Measurements from ENCODE around the gene PALLD. TPM values are rescaled to one million over a fixed set of nuclear protein-coding genes. Genes with fewer than 3 reads are reported as not detected.
"Not testable (repeated sequence)": the region's sequence is repeated elsewhere in the genome, so short reads cannot be mapped to it uniquely, and the experiment has no call there.

The PALLD gene
- total RNA-seq, 2 donors from 2014 or later: 440 to 625 TPM

GRCh38 chr4:168724686-168725411, 228.0 kb downstream of the PALLD start:
- no peak for ATAC-seq
- no peak for DNase-seq
- intact Hi-C loops (cut with DNase I): no loop called here

DNA sequence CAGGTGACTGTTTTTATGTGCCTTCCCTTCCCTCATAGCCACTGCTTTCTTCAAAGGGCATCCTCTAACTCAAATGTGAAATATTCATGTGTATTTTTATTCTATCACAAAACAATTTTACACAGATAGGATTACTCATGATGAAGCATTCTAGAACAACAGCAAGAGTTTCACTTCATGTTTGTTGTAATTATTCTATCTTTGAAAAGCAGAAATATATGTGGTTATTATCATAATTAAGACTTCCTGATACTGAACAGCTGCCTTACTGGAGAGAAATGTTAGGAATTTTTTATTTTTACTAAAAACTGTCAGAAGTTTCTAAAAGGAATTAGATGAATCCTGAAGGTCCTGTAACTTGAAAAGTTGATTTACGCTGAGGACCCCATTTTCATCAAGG, 229.1 kb downstream of the PALLD start:
- DNase-seq: no peak
- intact Hi-C loops (cut with DNase I): no loop called here
- ATAC-seq: no peak

- DNase-seq; ATAC-seq; intact Hi-C loops (cut with DNase I): not testable (repeated sequence)
Observed at GRCh38 chr4:168727181-168727580, 230.3 kb downstream of the PALLD start.

- no peak for DNase-seq
- intact Hi-C loops (cut with DNase I): no loop called here
- no peak for ATAC-seq
Observed at GRCh38 chr4:168731006-168731636, 234.3 kb downstream of the PALLD start.

DNA sequence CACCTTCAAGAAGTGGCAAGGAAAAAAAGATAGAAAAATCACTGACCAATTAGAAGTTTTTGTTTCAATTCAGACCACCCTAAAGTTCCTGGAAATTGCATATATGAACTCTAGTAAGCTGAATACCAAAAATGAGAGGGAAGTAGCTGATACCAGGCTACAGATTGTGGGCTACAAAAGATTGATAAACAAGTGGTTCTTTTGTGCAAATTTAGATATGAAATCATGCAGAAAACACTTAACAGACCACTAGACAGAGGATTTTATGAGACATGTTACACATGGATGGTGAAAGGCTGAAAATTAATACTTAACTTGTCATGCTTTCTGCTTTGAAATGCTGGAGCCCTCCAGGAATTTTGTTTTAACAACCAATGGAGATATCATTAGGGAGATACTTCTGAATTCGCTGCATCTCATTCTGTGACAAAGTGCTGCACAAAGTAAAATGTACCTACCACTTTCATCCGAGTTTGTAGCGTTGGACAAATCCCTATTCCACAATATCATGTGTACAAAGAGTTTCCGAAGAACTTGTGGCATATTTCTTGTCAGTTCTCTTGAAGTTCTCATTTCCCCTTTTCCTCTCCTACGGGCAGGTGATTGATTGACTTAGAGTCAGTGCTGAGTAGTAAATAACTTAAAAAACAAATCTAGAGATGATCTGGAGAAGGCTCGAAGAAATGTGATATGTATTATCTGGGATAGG, 235.0 kb downstream of the PALLD start:
- ATAC-seq (no peak), DNase-seq (no peak)
- intact Hi-C loops (cut with DNase I): no loop called here

DNA sequence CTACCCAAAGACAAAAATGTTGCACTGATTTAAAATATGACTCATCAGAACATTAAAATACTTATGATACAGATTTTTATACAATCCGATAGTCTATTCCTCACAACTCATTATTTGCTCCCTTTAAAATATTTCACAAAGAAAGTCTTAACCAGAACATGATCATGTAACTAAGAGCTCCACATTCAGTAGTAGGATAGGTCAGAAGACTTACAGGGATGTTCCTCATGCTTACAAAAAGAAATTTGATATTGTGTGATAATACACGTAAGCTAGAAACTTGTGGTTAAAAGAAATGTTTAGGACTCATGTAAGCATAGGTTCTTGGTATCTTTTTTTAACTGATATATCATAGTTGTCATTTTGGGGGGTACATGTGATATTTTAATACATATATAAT, 235.9 kb downstream of the PALLD start:
- intact Hi-C loops (cut with DNase I): no loop called here
- ATAC-seq: no peak
- DNase-seq: no peak

GRCh38 chr4:168734703-168735678, 238.1 kb downstream of the PALLD start:
- DNase-seq: no peak
- intact Hi-C loops (cut with DNase I): no loop called here
- peak in 1 of 2 donors; percentile 19 for ATAC-seq

- intact Hi-C loops (cut with DNase I): no loop called here
- DNase-seq (no peak), ATAC-seq (peak; percentile 19 to 51)
Observed at GRCh38 chr4:168735735-168736134, 238.9 kb downstream of the PALLD start.

- intact Hi-C loops (cut with DNase I): no loop called here
- DNase-seq (no peak), ATAC-seq (no peak)
Observed at GRCh38 chr4:168736860-168737805, 240.3 kb downstream of the PALLD start.

DNA sequence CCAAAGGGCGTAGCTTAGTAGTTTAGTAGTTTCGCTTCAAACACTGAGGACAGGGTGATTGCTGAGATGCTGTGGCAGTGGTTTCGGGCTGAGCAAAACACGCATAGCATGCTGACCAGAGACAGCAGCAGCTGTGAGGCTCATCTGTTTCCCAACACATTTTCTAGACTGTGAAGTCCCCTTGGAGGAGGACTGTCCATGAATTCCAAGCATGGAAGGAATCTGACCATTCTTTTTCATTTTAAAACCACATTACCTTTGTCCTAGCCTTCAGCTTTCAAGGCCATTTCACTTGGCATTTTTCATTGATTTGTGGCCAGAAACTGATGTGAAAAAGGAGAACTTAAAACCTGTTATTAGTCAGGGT, 240.9 kb downstream of the PALLD start:
- no peak for DNase-seq
- no peak for ATAC-seq
- intact Hi-C loops (cut with DNase I): no loop called here

DNA sequence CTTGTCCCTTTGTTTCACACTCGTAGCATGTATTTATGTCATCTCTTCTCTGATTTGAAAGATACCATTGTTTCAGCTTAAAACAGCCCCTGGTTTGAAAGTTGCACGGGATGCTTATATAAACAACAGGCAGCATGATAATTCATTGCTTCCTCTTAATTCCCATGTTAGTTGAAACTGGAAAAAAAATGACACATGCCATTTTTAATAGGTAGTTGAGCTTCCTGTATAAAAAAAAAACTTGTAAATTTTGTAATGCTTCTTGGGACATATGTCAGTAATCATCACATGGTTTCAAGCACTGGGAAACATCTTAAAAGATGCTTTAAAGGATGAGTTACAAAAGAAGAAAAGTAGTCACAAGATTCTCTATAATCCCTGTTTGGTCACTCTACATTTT, 243.0 kb downstream of the PALLD start:
- intact Hi-C loops (cut with DNase I): no loop called here
- DNase-seq: no peak
- no peak for ATAC-seq

- intact Hi-C loops (cut with DNase I): no loop called here
- no peak for ATAC-seq
- no peak for DNase-seq
Observed at GRCh38 chr4:168740691-168741090, 243.8 kb downstream of the PALLD start.

GRCh38 chr4:168741281-168742173, 244.7 kb downstream of the PALLD start:
- ATAC-seq: peak in 1 of 2 donors; percentile 22
- intact Hi-C loops (cut with DNase I): no loop called here
- DNase-seq: peak; percentile 43

- intact Hi-C loops (cut with DNase I): no loop called here
- DNase-seq (no peak), ATAC-seq (no peak)
Observed at GRCh38 chr4:168743131-168743530, 246.3 kb downstream of the PALLD start.

DNA sequence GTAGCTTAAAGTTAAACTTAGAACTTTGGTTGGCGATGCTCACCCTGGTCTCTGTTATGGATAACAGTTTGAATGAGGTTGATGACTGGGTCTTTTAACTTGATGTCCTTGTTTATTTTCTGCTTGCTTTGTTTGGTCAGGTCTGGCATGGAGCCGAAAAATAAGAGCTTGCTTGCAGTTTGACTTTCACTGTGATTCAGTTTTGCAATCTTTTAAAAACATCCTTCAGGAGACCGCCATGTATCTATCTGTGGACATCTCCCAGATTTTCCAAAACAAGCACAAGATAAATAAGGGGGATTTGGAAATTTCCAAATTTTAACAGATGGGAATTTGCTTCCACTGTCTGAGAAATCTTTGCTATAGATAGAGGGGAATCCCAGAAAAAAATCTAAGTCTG, 246.7 kb downstream of the PALLD start:
- no peak for DNase-seq
- ATAC-seq: no peak
- intact Hi-C loops (cut with DNase I): no loop called here

- no peak for ATAC-seq
Observed at GRCh38 chr4:168744021-168744420, 247.2 kb downstream of the PALLD start.

DNA sequence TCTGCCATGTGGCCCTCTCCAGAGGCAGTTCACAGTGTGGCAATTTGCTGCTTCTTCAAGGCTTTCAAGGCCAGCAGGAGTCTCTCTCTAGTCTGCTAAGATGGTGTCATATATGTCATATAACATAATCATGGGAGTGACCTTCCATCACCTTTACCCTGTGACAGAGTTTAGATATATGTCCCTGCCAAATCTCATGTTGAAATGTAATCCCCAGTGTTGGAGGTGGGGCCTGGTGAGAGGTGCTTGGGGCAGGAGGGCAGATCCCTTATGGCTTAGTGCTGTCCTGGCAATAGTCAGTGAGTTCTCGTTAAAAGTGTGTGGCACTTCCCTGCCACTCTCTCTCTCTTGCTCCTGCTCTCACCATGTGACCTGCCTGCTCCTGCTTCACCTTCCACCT, 252.0 kb downstream of the PALLD start:
- DNase-seq: no peak
- ATAC-seq: no peak
- intact Hi-C loops (cut with DNase I): no loop called here

More at GRCh38 chr4:168744021-168744420, 247.2 kb downstream of the PALLD start:
- intact Hi-C loops (cut with DNase I): no loop called here
- DNase-seq: no peak

Data from left cardiac atrium (tissue), 4 donors.